ENCODE data around the gene INPP4B. TPM values are rescaled to one million over a fixed set of nuclear protein-coding genes. Genes with fewer than 3 reads are reported as not detected.
"Not testable (repeated sequence)": the region's sequence is repeated elsewhere in the genome, so short reads cannot be mapped to it uniquely, and the experiment has no call there.

The INPP4B gene
- total and polyA plus RNA-seq, 3 donors from 2014 or later, result 23.2 to 64.5 (median 55.2) TPM

GRCh38 chr4:142405021-142405694 lies 440.9 kb downstream of the INPP4B start:
- TF ChIP-seq CTCF (IDR thresholded peaks at IDR 0.05) (no peak), POLR2A (IDR thresholded peaks at IDR 0.05) (no peak)
- DNase-seq, result peak; percentile 63
- Histone ChIP-seq H3K36me3 (ENCODE audit: low read depth, missing control alignments) (no peaks in the 10 kb centered on the region), H3K9me3 (no peaks in the 10 kb centered on the region), H3K27ac (peak overlapping the region; percentile 23 to 76), H3K4me3 (peak overlapping the region; percentile 53 to 54), H3K27me3 (no peaks in the 10 kb centered on the region), H3K4me1 (no peaks in the 10 kb centered on the region)
- 1 to 2% methylated on average over 14 of the region's 14 CpGs for WGBS, 2 donors
- intact Hi-C loops (cut with DNase I; ENCODE audit: low total_unique reads), result no loop called here

- TF ChIP-seq CTCF (IDR thresholded peaks at IDR 0.05), result no peak
- no peak for TF ChIP-seq POLR2A (IDR thresholded peaks at IDR 0.05)
- no peak for DNase-seq
- Histone ChIP-seq H3K27ac (no peak overlapping the region), H3K36me3 (ENCODE audit: low read depth, missing control alignments) (no peaks in the 10 kb centered on the region), H3K4me1 (no peaks in the 10 kb centered on the region), H3K27me3 (no peaks in the 10 kb centered on the region), H3K4me3 (no peak overlapping the region), H3K9me3 (no peaks in the 10 kb centered on the region)
- 36 to 39% methylated on average over 3 of the region's 3 CpGs for WGBS, 2 donors
- intact Hi-C loops (cut with DNase I; ENCODE audit: low total_unique reads), result no loop called here
Observed at GRCh38 chr4:142404191-142404611, 441.9 kb downstream of the INPP4B start.

- H3K9me3 ChIP-seq, result no peaks in the 10 kb centered on the region
- H3K27me3 ChIP-seq, result no peaks in the 10 kb centered on the region
- H3K27ac ChIP-seq, result peak overlapping the region in 1 of 2 donors; percentile 46
- intact Hi-C loops (cut with DNase I; ENCODE audit: low total_unique reads), result no loop called here
- DNase-seq, result no peak
- no peak overlapping the region for H3K4me3 ChIP-seq
- H3K4me1 ChIP-seq, result no peaks in the 10 kb centered on the region
- TF ChIP-seq CTCF (IDR thresholded peaks at IDR 0.05) (no peak), POLR2A (IDR thresholded peaks at IDR 0.05) (no peak)
- WGBS, 2 donors, result 51 to 66% methylated on average over 2 of the region's 2 CpGs
- no peaks in the 10 kb centered on the region for H3K36me3 ChIP-seq (ENCODE audit: low read depth, missing control alignments)
Observed at GRCh38 chr4:142402900-142403299, 443.2 kb downstream of the INPP4B start.

GRCh38 chr4:142402156-142402555 lies 443.9 kb downstream of the INPP4B start:
- 36 to 50% methylated on average over 2 of the region's 2 CpGs for WGBS, 2 donors
- no peaks in the 10 kb centered on the region for H3K9me3 ChIP-seq
- DNase-seq, result no peak
- no peak overlapping the region for H3K4me3 ChIP-seq
- TF ChIP-seq POLR2A (IDR thresholded peaks at IDR 0.05) (no peak), CTCF (IDR thresholded peaks at IDR 0.05) (no peak)
- H3K4me1 ChIP-seq, result no peaks in the 10 kb centered on the region
- H3K27ac ChIP-seq, result peak overlapping the region in 1 of 2 donors; percentile 46
- H3K36me3 ChIP-seq (ENCODE audit: low read depth, missing control alignments), result no peaks in the 10 kb centered on the region
- intact Hi-C loops (cut with DNase I; ENCODE audit: low total_unique reads), result no loop called here
- H3K27me3 ChIP-seq, result no peaks in the 10 kb centered on the region

GRCh38 chr4:142397364-142397991 lies 448.6 kb downstream of the INPP4B start:
- DNase-seq; H3K27ac ChIP-seq; H3K4me1 ChIP-seq; H3K9me3 ChIP-seq; intact Hi-C loops (cut with DNase I; ENCODE audit: low total_unique reads); H3K36me3 ChIP-seq (ENCODE audit: low read depth, missing control alignments); H3K27me3 ChIP-seq: not testable (repeated sequence)
- 42 to 76% methylated on average over 16 of the region's 16 CpGs for WGBS, 2 donors
- peak overlapping the region in 1 of 2 donors; percentile 6 for H3K4me3 ChIP-seq

Measured in testis (tissue), 3 donors.